Measurements from ENCODE around the gene NKX2-2.

- TF ChIP-seq POLR2A (IDR thresholded peaks at IDR 0.05) (no peak), CTCF (IDR thresholded peaks at IDR 0.05) (no peak), POLR2AphosphoS5 (IDR thresholded peaks at IDR 0.05) (no peak), EP300 (IDR thresholded peaks at IDR 0.05; ENCODE audit: low read depth) (no peak)
These were observed 41.7 kb upstream of the NKX2-2 start for GRCh38 chr20:21555470-21556120.
